TTC549 (cell line): Measurements from ENCODE around the gene PLPP6.

Source experiments
- FAIRE-seq: peaks from 2 replicates; lab custom pipeline; 2012; peaks lifted over from hg19 to GRCh38; lab: Jason Lieb, UNC

PLPP6 gene

GRCh38 chr9:4662989-4663792 is 1.1 kb downstream of the PLPP6 start:
- FAIRE-seq, result no peak

GRCh38 chr9:4663956-4664355 is 1.9 kb downstream of the PLPP6 start:
- FAIRE-seq, result no peak

GRCh38 chr9:4665357-4665756 is 3.3 kb downstream of the PLPP6 start:
- no peak for FAIRE-seq

- FAIRE-seq, result no peak
Observed at GRCh38 chr9:4666042-4666699, 4.1 kb downstream of the PLPP6 start, which contains the start of gene SPATA6L. SPATA6L (minus strand) TSS chr9:4666480; CDS start chr9:4666250, 230 bp downstream.

- FAIRE-seq, result no peak
Observed at GRCh38 chr9:4667681-4668080, 5.6 kb downstream of the PLPP6 start.

GRCh38 chr9:4668604-4669003 is 6.5 kb downstream of the PLPP6 start:
- no peak for FAIRE-seq

GRCh38 chr9:4669890-4670289 is 7.8 kb downstream of the PLPP6 start:
- no peak for FAIRE-seq

GRCh38 chr9:4670591-4670990 is 8.5 kb downstream of the PLPP6 start:
- FAIRE-seq, result no peak

GRCh38 chr9:4671737-4672136 is 9.6 kb downstream of the PLPP6 start:
- no peak for FAIRE-seq

GRCh38 chr9:4674783-4675182 is 12.7 kb downstream of the PLPP6 start:
- FAIRE-seq, result no peak

GRCh38 chr9:4677392-4677791 is 15.3 kb downstream of the PLPP6 start:
- FAIRE-seq, result no peak

GRCh38 chr9:4678679-4679267 is 16.7 kb downstream of the PLPP6 start:
- FAIRE-seq, result no peak

GRCh38 chr9:4679268-4680172 is 17.4 kb downstream of the PLPP6 start, which contains the start of gene CDC37L1:
CDC37L1 (plus strand) TSS chr9:4679569; CDS start chr9:4679768, 199 bp downstream.
- FAIRE-seq, result peak; percentile 54

- no peak for FAIRE-seq
Observed at GRCh38 chr9:4680173-4680525, 18.1 kb downstream of the PLPP6 start.

- no peak for FAIRE-seq
Observed at GRCh38 chr9:4680750-4681149, 18.7 kb downstream of the PLPP6 start.

- FAIRE-seq, result no peak
Observed at GRCh38 chr9:4684820-4685219, 22.7 kb downstream of the PLPP6 start.

- no peak for FAIRE-seq
Observed at GRCh38 chr9:4686112-4686511, 24.0 kb downstream of the PLPP6 start.

GRCh38 chr9:4686584-4686983 is 24.5 kb downstream of the PLPP6 start:
- FAIRE-seq, result no peak

GRCh38 chr9:4689021-4689420 is 26.9 kb downstream of the PLPP6 start:
- no peak for FAIRE-seq

GRCh38 chr9:4689687-4690104 is 27.6 kb downstream of the PLPP6 start:
- no peak for FAIRE-seq

GRCh38 chr9:4690144-4690543 is 28.1 kb downstream of the PLPP6 start:
- FAIRE-seq, result no peak

- FAIRE-seq, result no peak
Observed at GRCh38 chr9:4691795-4692194, 29.7 kb downstream of the PLPP6 start.
